ENCODE data around the gene TMEM161A. TPM values are rescaled to one million over a fixed set of nuclear protein-coding genes. Genes with fewer than 3 reads are reported as not detected.

Gene TMEM161A
- total and polyA plus RNA-seq, 2 of the 13 experiments (the other 11 are each of a cell fraction or from before 2014, with no cell fraction given): 25.9 to 31.4 TPM

DNA sequence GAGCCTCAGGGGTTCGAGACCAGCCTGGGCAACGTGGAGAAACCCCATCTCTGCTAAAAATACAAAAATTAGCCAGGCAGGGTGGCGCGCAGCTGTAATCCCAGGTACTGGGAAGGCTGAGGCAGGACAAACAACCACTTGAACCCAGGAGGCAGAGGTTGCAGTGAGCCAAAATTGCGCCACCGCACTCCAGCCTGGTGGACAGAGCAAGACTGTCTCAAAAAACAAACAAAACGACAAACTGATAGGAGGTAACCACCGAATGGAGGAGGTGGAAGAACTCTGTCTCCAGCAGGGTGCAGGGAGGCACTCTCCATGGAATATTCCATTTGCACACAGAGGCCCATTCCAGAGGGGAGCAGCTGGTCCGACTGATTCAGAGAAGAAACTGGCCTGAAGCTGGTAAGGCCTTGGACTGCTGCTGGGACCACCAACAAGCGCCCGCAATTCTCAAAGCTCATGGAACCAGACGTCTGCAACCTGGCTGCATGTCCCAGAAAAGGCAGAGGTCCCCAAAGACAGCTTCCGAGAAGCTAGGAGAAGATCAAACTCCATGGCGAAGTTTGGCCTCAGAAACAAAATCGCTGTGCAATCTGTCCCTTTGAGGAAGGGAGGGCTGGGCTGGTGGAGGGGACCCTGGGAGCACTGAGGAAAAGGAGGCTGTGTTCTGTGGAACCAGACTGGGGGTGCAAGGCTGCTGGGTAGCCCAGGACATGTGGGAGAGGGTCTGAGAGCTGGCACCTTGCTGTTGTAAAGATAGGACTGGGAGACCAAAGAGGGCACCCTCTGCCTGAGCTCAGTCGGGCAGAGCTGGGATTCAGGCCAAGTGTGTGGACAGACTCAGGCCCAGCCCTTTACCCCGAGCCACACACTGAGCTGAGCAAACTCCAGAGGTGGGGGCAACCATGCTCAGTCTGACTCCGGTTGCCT, 39.3 kb downstream of the TMEM161A start (continued):
- TF ChIP-seq ATF7-NPFF (CRISPR knock-in tag; IDR thresholded peaks at IDR 0.05; ENCODE audit: low read depth): 0 out of 2 replicates have a peak, but pooled peaks have one; percentile 27
- TF ChIP-seq ZFX (CRISPR knock-in tag; IDR thresholded peaks at IDR 0.05; ENCODE audit: low read depth): peak; percentile 81
- no peak for TF ChIP-seq CENPBD1 (CRISPR knock-in tag; IDR thresholded peaks at IDR 0.05; ENCODE audit: borderline replicate concordance, low read depth)
- TF ChIP-seq, protein P1, sequence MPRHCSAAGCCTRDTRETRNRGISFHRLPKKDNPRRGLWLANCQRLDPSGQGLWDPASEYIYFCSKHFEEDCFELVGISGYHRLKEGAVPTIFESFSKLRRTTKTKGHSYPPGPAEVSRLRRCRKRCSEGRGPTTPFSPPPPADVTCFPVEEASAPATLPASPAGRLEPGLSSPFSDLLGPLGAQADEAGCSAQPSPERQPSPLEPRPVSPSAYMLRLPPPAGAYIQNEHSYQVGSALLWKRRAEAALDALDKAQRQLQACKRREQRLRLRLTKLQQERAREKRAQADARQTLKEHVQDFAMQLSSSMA (CRISPR knock-in tag; IDR thresholded peaks at IDR 0.05): no peak
- TF ChIP-seq MAF1 (CRISPR knock-in tag; IDR thresholded peaks at IDR 0.05; ENCODE audit: borderline replicate concordance): no peak
- TF ChIP-seq MAZ (IDR thresholded peaks at IDR 0.05; ENCODE audit: borderline replicate concordance, low read depth, low read length): 0 out of 2 replicates have a peak, but pooled peaks have one; percentile 36
- TF ChIP-seq MAZ (CRISPR knock-in tag; IDR thresholded peaks at IDR 0.05; ENCODE audit: low read depth): no peak; the same call in 1 of the 2 replicates
- TF ChIP-seq ZNF3 (CRISPR knock-in tag; IDR thresholded peaks at IDR 0.05): 0 out of 2 replicates have a peak, but pooled peaks have one; percentile 5
- peak; percentile 72; the same call in 1 of the 2 replicates for TF ChIP-seq FOXJ3 (CRISPR knock-in tag; IDR thresholded peaks at IDR 0.05; ENCODE audit: borderline replicate concordance)
- peak; percentile 73 for TF ChIP-seq TFAP4 (IDR thresholded peaks at IDR 0.05; ENCODE audit: borderline replicate concordance, low read depth)
- TF ChIP-seq SUZ12 (IDR thresholded peaks at IDR 0.05; ENCODE audit: low read depth, low read length): no peak
- 0 out of 2 replicates have a peak, but pooled peaks have one; percentile 6 for TF ChIP-seq ZNF160 (CRISPR knock-in tag; IDR thresholded peaks at IDR 0.05)
- TF ChIP-seq ZNF598 (CRISPR knock-in tag; IDR thresholded peaks at IDR 0.05; ENCODE audit: borderline replicate concordance): no peak; the same call in 1 of the 2 replicates
- peak; percentile 69; the same call in 1 of the 2 replicates for TF ChIP-seq BHLHE40 (IDR thresholded peaks at IDR 0.05; ENCODE audit: low read length)
- no peak for TF ChIP-seq KDM5A (IDR thresholded peaks at IDR 0.05; ENCODE audit: borderline replicate concordance, low read length)
- no peak; the same call in 1 of the 2 replicates for TF ChIP-seq ZNF607 (CRISPR knock-in tag; IDR thresholded peaks at IDR 0.05; ENCODE audit: borderline replicate concordance)
- no peak for TF ChIP-seq SMYD3 (CRISPR knock-in tag; IDR thresholded peaks at IDR 0.05)
- TF ChIP-seq U2AF2 (IDR thresholded peaks at IDR 0.05; ENCODE audit: low read depth, low read length): peak; percentile 59; the same call in 1 of the 2 replicates
- peak; percentile 66; the same call in 1 of the 2 replicates for TF ChIP-seq ZNF724P (CRISPR knock-in tag; IDR thresholded peaks at IDR 0.05; ENCODE audit: borderline replicate concordance)
- TF ChIP-seq PHF21A (CRISPR knock-in tag; IDR thresholded peaks at IDR 0.05): peak; percentile 79
- TF ChIP-seq ZNF563 (CRISPR knock-in tag; IDR thresholded peaks at IDR 0.05): peak; percentile 43; the same call in 1 of the 2 replicates
- no peak for TF ChIP-seq ZC3H4 (CRISPR knock-in tag; IDR thresholded peaks at IDR 0.05; ENCODE audit: borderline replicate concordance)
- TF ChIP-seq CBX5 (CRISPR knock-in tag; IDR thresholded peaks at IDR 0.05; ENCODE audit: borderline replicate concordance): peak; percentile 56; the same call in 1 of the 2 replicates
- no peak for TF ChIP-seq ZNF446 (CRISPR knock-in tag; IDR thresholded peaks at IDR 0.05)
- TF ChIP-seq, protein P2, sequence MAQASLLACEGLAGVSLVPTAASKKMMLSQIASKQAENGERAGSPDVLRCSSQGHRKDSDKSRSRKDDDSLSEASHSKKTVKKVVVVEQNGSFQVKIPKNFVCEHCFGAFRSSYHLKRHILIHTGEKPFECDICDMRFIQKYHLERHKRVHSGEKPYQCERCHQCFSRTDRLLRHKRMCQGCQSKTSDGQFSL (CRISPR knock-in tag; IDR thresholded peaks at IDR 0.05): peak; percentile 43; the same call in 1 of the 2 replicates
- peak; percentile 72 for TF ChIP-seq ZNF331 (CRISPR knock-in tag; IDR thresholded peaks at IDR 0.05)
- TF ChIP-seq ZNF124 (CRISPR knock-in tag; IDR thresholded peaks at IDR 0.05): no peak
- TF ChIP-seq GATA4 (IDR thresholded peaks at IDR 0.05; ENCODE audit: borderline replicate concordance, low read depth): no peak
